Epidermal melanocyte (primary cell): ENCODE data around the gene PATL1.
"Not testable (repeated sequence)": the region's sequence is repeated elsewhere in the genome, so short reads cannot be mapped to it uniquely, and the experiment has no call there.

Experiments used
- DNase-seq: peaks from one replicate; pipeline ENCODE4 v3.0.0; 2011; ENCODE audit warnings: low spot score; ENCODE audit not compliant: insufficient read length

The PATL1 gene

GRCh38 chr11:59676205-59676604, 7.4 kb upstream of the PATL1 start:
- DNase-seq: no peak

GRCh38 chr11:59674291-59674690, 5.5 kb upstream of the PATL1 start:
- no peak for DNase-seq

- no peak for DNase-seq
These were observed 4.5 kb upstream of the PATL1 start for GRCh38 chr11:59673291-59673690.

- DNase-seq: no peak
These were observed 2.6 kb upstream of the PATL1 start for GRCh38 chr11:59671471-59671870.

GRCh38 chr11:59669611-59670009, 773 bp upstream of the PATL1 start:
- DNase-seq: no peak

GRCh38 chr11:59668188-59668949, 468 bp downstream of the PATL1 start:
- no peak for DNase-seq

GRCh38 chr11:59667812-59668187, 1.0 kb downstream of the PATL1 start:
- DNase-seq: no peak

GRCh38 chr11:59666969-59667368, 1.9 kb downstream of the PATL1 start:
- no peak for DNase-seq

- no peak for DNase-seq
These were observed 8.2 kb downstream of the PATL1 start for GRCh38 chr11:59660621-59661020.

- no peak for DNase-seq
These were observed 8.9 kb downstream of the PATL1 start for GRCh38 chr11:59659981-59660380.

GRCh38 chr11:59658036-59658435, 10.8 kb downstream of the PATL1 start:
- DNase-seq: no peak

- DNase-seq: no peak
These were observed 13.9 kb downstream of the PATL1 start for GRCh38 chr11:59654893-59655292.

- no peak for DNase-seq
These were observed 21.4 kb downstream of the PATL1 start for GRCh38 chr11:59647245-59647980.

- DNase-seq: no peak
These were observed 24.3 kb downstream of the PATL1 start for GRCh38 chr11:59644528-59644927.

GRCh38 chr11:59643390-59643789, 25.4 kb downstream of the PATL1 start:
- DNase-seq: no peak

- no peak for DNase-seq
These were observed 27.7 kb downstream of the PATL1 start for GRCh38 chr11:59641156-59641555.

GRCh38 chr11:59630493-59630892, 38.3 kb downstream of the PATL1 start:
- DNase-seq: no peak

- no peak for DNase-seq
These were observed 38.8 kb downstream of the PATL1 start for GRCh38 chr11:59629996-59630395.

- not testable (repeated sequence) for DNase-seq
These were observed 41.9 kb downstream of the PATL1 start for GRCh38 chr11:59626969-59627368.

- DNase-seq: no peak
These were observed 43.1 kb downstream of the PATL1 start for GRCh38 chr11:59625703-59626102.

GRCh38 chr11:59617876-59618275, 51.0 kb downstream of the PATL1 start:
- no peak for DNase-seq

- no peak for DNase-seq
These were observed 52.3 kb downstream of the PATL1 start for GRCh38 chr11:59616396-59616982.
